K562 (cell line): ENCODE data around the gene TBX10. TPM values are rescaled to one million over a fixed set of nuclear protein-coding genes. Genes with fewer than 3 reads are reported as not detected.

Source experiments
- ATAC-seq: fragments of 200-7000 bp; cut with Tn5 transposase; 3 replicates; pipeline ENCODE4 v1.9.1; 2020; ENCODE audit warnings: moderate library complexity
- BruUV-seq: library from RNA; stranded (reverse); fragments of 400-500 nt; replicated peaks from 2 replicates; lab custom pipeline; 2021; lab: Mats Ljungman, UMichigan
- CTCF ChIA-PET: fragments of 300-600 bp; formaldehyde crosslinking; extraction: SDS; loops from one replicate; lab custom pipeline; 2021; ENCODE audit warnings: low intra/inter-chr PET ratio; lab: Yijun Ruan, JAX
- POLR2A ChIA-PET: fragments of 300-600, 350-650 bp; sonication (Branson Sonifier 250); formaldehyde crosslinking; extraction: SDS; loops from one replicate; lab custom pipeline; 2021; ENCODE audit warnings: antibody characterized with exemption, inconsistent platforms; lab: Yijun Ruan, JAX
- DNase-seq, 4 experiments: peaks; one replicate each; pipeline versions ENCODE4 v3.0.0 to v3.0.0-alpha.2; 2011 to 2018; ENCODE audit warnings: low spot score in 3 of 4, mixed read lengths in 3 of 4; ENCODE audit errors: extremely low read depth in 1 of 4
- FAIRE-seq: peaks from 2 replicates; lab custom pipeline; 2011; peaks lifted over from hg19 to GRCh38; lab: Jason Lieb, UNC
- H2AFZ ChIP-seq: 2 replicates; pipeline ENCODE4 v1.6.0; 2011; ENCODE audit warnings: low read depth, low read length, control low read depth, inconsistent platforms
- H3K27ac ChIP-seq: fragments of 200-600 bp; 3 replicates; pipeline ENCODE4 v1.8.0; 2011; ENCODE audit warnings: low read depth, mild to moderate bottlenecking, control low read depth, inconsistent platforms, low read length, moderate library complexity, mixed read lengths; ENCODE audit errors: extremely low read depth
- H3K27me3 ChIP-seq, 2 experiments: fragments of 300-600 bp in 1 of 2; 2 replicates in 1 of 2; 3 replicates in 1 of 2; pipeline versions ENCODE4 v1.6.0 to v1.8.0; 2011; ENCODE audit warnings: inconsistent platforms in 2 of 2, low read length in 2 of 2, mild to moderate bottlenecking in 1 of 2, mixed read lengths in 1 of 2, moderate library complexity in 1 of 2; ENCODE audit not compliant: control insufficient read depth in 2 of 2, insufficient read depth in 2 of 2
- H3K36me3 ChIP-seq: fragments of 300-600 bp; 3 replicates; pipeline ENCODE4 v1.8.0; 2011; ENCODE audit warnings: mild to moderate bottlenecking, low read length, inconsistent platforms; ENCODE audit not compliant: control insufficient read depth, insufficient read depth
- H3K4me1 ChIP-seq, 2 experiments: fragments of 200-600 bp in 1 of 2; replicated peaks in 1 of 2; 2 replicates in 1 of 2; 3 replicates in 1 of 2; pipeline versions ENCODE4 v1.5.1 to v1.8.0; 2011; ENCODE audit warnings: inconsistent platforms in 2 of 2, low read length in 2 of 2, mild to moderate bottlenecking in 1 of 2, mixed read lengths in 1 of 2, moderate library complexity in 1 of 2; ENCODE audit not compliant: control insufficient read depth in 2 of 2, insufficient read depth in 2 of 2
- H3K4me2 ChIP-seq: 2 replicates; pipeline ENCODE4 v1.6.1; 2011; ENCODE audit warnings: low read length, control low read depth, inconsistent platforms, mixed read lengths; ENCODE audit not compliant: insufficient read depth
- H3K4me3 ChIP-seq: fragments of 200-600 bp; sonication (generic), shearing (Covaris generic); 2 replicates; pipeline ENCODE4 v1.5.1; 2016; ENCODE audit warnings: control low read depth, inconsistent platforms
- H3K79me2 ChIP-seq: fragments of 200-600 bp; 3 replicates; pipeline ENCODE4 v1.8.0; 2011; ENCODE audit warnings: low read length, inconsistent platforms; ENCODE audit not compliant: control insufficient read depth, insufficient read depth
- H3K9ac ChIP-seq, 2 experiments: 2 replicates each; pipeline versions ENCODE4 v1.6.0 to v1.6.1; 2011; ENCODE audit warnings: low read depth in 2 of 2, low read length in 2 of 2, control low read depth in 1 of 2, inconsistent platforms in 1 of 2, mild to moderate bottlenecking in 1 of 2, mixed read lengths in 1 of 2; ENCODE audit not compliant: insufficient read depth in 1 of 2
- H3K9me1 ChIP-seq: one replicate; pipeline ENCODE4 v1.6.0; 2011; ENCODE audit warnings: inconsistent platforms, mild to moderate bottlenecking, low read length, moderate library complexity; ENCODE audit not compliant: control insufficient read depth, insufficient read depth
- H3K9me3 ChIP-seq: replicated peaks from 2 replicates; pipeline ENCODE4 v1.5.1; 2011; ENCODE audit warnings: low read depth, low read length, inconsistent platforms; ENCODE audit not compliant: control insufficient read depth, insufficient read depth
- H4K20me1 ChIP-seq: replicated peaks from 2 replicates; pipeline ENCODE4 v1.6.1; 2011; ENCODE audit warnings: low read length, inconsistent platforms, mixed read lengths; ENCODE audit not compliant: control insufficient read depth, insufficient read depth
- ARID2 ChIP-seq: fragments of 450-650 bp; IDR thresholded peaks from 2 replicates; pipeline ENCODE4 v1.6.1; 2017; ENCODE audit warnings: antibody characterized with exemption, mild to moderate bottlenecking
- BCOR ChIP-seq: fragments of 450-650 bp; IDR thresholded peaks from 2 replicates; pipeline ENCODE4 v1.6.1; 2016
- CCAR2 ChIP-seq: fragments of 200-400 bp; formaldehyde crosslinking; IDR thresholded peaks from 2 replicates; pipeline ENCODE4 v1.6.1; 2017; ENCODE audit warnings: mild to moderate bottlenecking, low read depth, low read length
- E2F5 ChIP-seq: sonication (generic); formaldehyde crosslinking; IDR thresholded peaks from 2 replicates; pipeline ENCODE4 v1.8.0; 2022; ENCODE audit warnings: mild to moderate bottlenecking, missing genetic modification reagents
- ETV5 ChIP-seq: sonication (generic); formaldehyde crosslinking; IDR thresholded peaks from 2 replicates; pipeline ENCODE4 v1.4.0; 2020; ENCODE audit warnings: low read depth, mild to moderate bottlenecking, missing genetic modification reagents
- FUS ChIP-seq: fragments of 200-400 bp; formaldehyde crosslinking; optimal IDR thresholded peaks from 2 replicates; pipeline ENCODE3; 2017; ENCODE audit warnings: low read depth, low read length
- HIVEP1 ChIP-seq: fragments of 250-450 bp; sonication (Bioruptor Pico); IDR thresholded peaks from 2 replicates; pipeline ENCODE4 v1.4.0; 2020; ENCODE audit warnings: mild to moderate bottlenecking
- KDM2B ChIP-seq: fragments of 250-450 bp; sonication (Bioruptor Pico); IDR thresholded peaks from 2 replicates; pipeline ENCODE4 v1.8.0; 2021; ENCODE audit warnings: mild to moderate bottlenecking, moderate library complexity
- NBN ChIP-seq: fragments of 450-650 bp; IDR thresholded peaks from 2 replicates; pipeline ENCODE4 v1.6.1; 2016; ENCODE audit warnings: low read depth, mild to moderate bottlenecking
- PHF21A ChIP-seq: fragments of 450-650 bp; IDR thresholded peaks from 2 replicates; pipeline ENCODE4 v1.6.1; 2017; ENCODE audit warnings: low read depth, borderline replicate concordance
- PPARD ChIP-seq: fragments of 250-450 bp; sonication (Bioruptor Pico); IDR thresholded peaks from 2 replicates; pipeline ENCODE4 v1.8.0; 2022; ENCODE audit warnings: inconsistent platforms, mild to moderate bottlenecking, moderate library complexity
- PRDM10 ChIP-seq: fragments of 450-650 bp; IDR thresholded peaks from 2 replicates; pipeline ENCODE4 v1.6.1; 2018; ENCODE audit not compliant: partially characterized antibody
- RFX5 ChIP-seq: IDR thresholded peaks from 2 replicates; pipeline ENCODE4 v1.6.1; 2011; ENCODE audit warnings: low read depth, mild to moderate bottlenecking, improper control_type of control experiment, low read length
- SIN3A ChIP-seq, 2 experiments: fragments of 150-350 bp in 1 of 2; IDR thresholded peaks; 2 replicates each; pipeline ENCODE4 v1.6.1; 2011 to 2016; ENCODE audit warnings: borderline replicate concordance in 2 of 2, low read depth in 2 of 2, low read length in 2 of 2, mild to moderate bottlenecking in 2 of 2, moderate library complexity in 2 of 2; ENCODE audit not compliant: control insufficient read depth in 1 of 2
- SRSF3 ChIP-seq: fragments of 200-400 bp; formaldehyde crosslinking; IDR thresholded peaks from 2 replicates; pipeline ENCODE4 v1.6.1; 2016; ENCODE audit warnings: mild to moderate bottlenecking, low read length, moderate library complexity; ENCODE audit not compliant: insufficient read depth
- TAF15 ChIP-seq: fragments of 200-400 bp; formaldehyde crosslinking; IDR thresholded peaks from 2 replicates; pipeline ENCODE4 v1.6.1; 2017; ENCODE audit warnings: mild to moderate bottlenecking, low read depth, low read length, moderate library complexity
- TCF15 ChIP-seq: fragments of 250-450 bp; sonication (Bioruptor Pico); IDR thresholded peaks from 2 replicates; pipeline ENCODE4 v1.8.0; 2022; ENCODE audit warnings: moderate library complexity, mild to moderate bottlenecking, inconsistent platforms
- ZKSCAN1 ChIP-seq: fragments of 150-350 bp; IDR thresholded peaks from 2 replicates; pipeline ENCODE4 v1.6.1; 2016; ENCODE audit warnings: low read depth, low read length
- ZNF695 ChIP-seq: fragments of 450-650 bp; formaldehyde crosslinking; IDR thresholded peaks from 2 replicates; pipeline ENCODE4 v1.4.0; 2020; ENCODE audit warnings: mild to moderate bottlenecking, moderate library complexity
- WGBS: fragments of 100-300 bp; shearing (Covaris generic); methylation state at CpG from one replicate; pipeline ENCODE4 v1.1.6; 2016; ENCODE audit warnings: low coverage, mixed read lengths; ENCODE audit not compliant: insufficient coverage; ENCODE audit errors: missing lambda C conversion rate; 5-methylcytosine and 5-hydroxymethylcytosine counted together
- in situ Hi-C: fragments of 300-500 bp; cut with MboI; formaldehyde crosslinking; loops from 4 replicates; pipeline ENCODE4 v1.15.0; 2018; ENCODE audit warnings: inconsistent platforms, mixed read lengths
- intact Hi-C: fragments of 100-400 bp; cut with micrococcal nuclease; formaldehyde crosslinking; loops from 2 replicates; pipeline ENCODE4 v1.14.2; 2022
- polyA plus RNA-seq, 8 experiments: library from polyadenylated mRNA; depleted of rRNA in 4 of 8; stranded (reverse) in 5 of 8; unstranded in 3 of 8; fragments of >200 nt; fragmentation: Nextera tagmentation in 2 of 8; fragmentation: Illumina TruSeq in 1 of 8; extraction: Ambion mirVana in 2 of 8; extraction: Trizol in 1 of 8; gene quantifications; 2 replicates each; pipeline versions ENCODE4 v1.2.1 to v1.2.3, GENCODE V29; 2011 to 2014; ENCODE audit warnings: inconsistent platforms in 1 of 8, missing spikeins in 1 of 8
- total RNA-seq, 7 experiments: library from RNA; depleted of rRNA in 6 of 7; stranded (reverse); fragments of >200 nt in 6 of 7; fragmentation: Illumina TruSeq in 2 of 7; extraction: Trizol in 2 of 7; gene quantifications; 2 replicates each; pipeline versions ENCODE4 v1.2.1 to v1.2.3, GENCODE V29; 2011 to 2021; ENCODE audit warnings: low replicate concordance in 1 of 7

TBX10 gene
- total and polyA plus RNA-seq, 9 of the 15 experiments (the other 6 are each of a cell fraction or from before 2014, with no cell fraction given): not detected

- H3K4me1 ChIP-seq: peaks cover 0 to 5% of the 10 kb centered on the region in 2 experiments; a peak in 1 of 5 replicates
- DNase-seq: no peak
- peaks cover 28 to 40% of the 10 kb centered on the region in 2 experiments; a peak in 4 of 5 replicates for H3K27me3 ChIP-seq
- FAIRE-seq: no peak
- ChIA-PET POLR2A (interaction anchor here (0.5 kb wide), 1 partner anchor 43 kb away, joined by 3 read pairs; no protein-coding TSS in a partner anchor), CTCF (no interaction called here)
- BruUV-seq: no TSS peak
- no peak overlapping the region for H3K4me3 ChIP-seq
- no peak overlapping the region for H3K27ac ChIP-seq
- peaks cover 4% of the 10 kb centered on the region; the same call in 1 of the 2 replicates for H4K20me1 ChIP-seq
- H3K9me1 ChIP-seq: no peaks in the 10 kb centered on the region
- 2% methylated on average over 12 of the region's 12 CpGs for WGBS
- H2AFZ ChIP-seq: no peak overlapping the region
- no peaks in the 10 kb centered on the region for H3K9me3 ChIP-seq
- in situ Hi-C loops (no loop called here), intact Hi-C loops (no loop called here)
- H3K36me3 ChIP-seq: no peaks in the 10 kb centered on the region
- no peak overlapping the region for H3K4me2 ChIP-seq
- ATAC-seq: no peak
- no peaks in the 10 kb centered on the region for H3K79me2 ChIP-seq
- no peak overlapping the region for H3K9ac ChIP-seq
- TF ChIP-seq ZKSCAN1: no peak
- no peak for TF ChIP-seq HIVEP1 (CRISPR knock-in tag)
- no peak for TF ChIP-seq TAF15
- TF ChIP-seq ZNF695 (CRISPR knock-in tag): no peak
- no peak for TF ChIP-seq SIN3A (IDR thresholded peaks at IDR 0.05; ENCODE audit: borderline replicate concordance in 2 of 2, control insufficient read depth in 1 of 2, low read depth in 2 of 2, low read length in 2 of 2)
- no peak for TF ChIP-seq PPARD (CRISPR knock-in tag)
- TF ChIP-seq TCF15 (CRISPR knock-in tag): no peak
- peak; percentile 65; the same call in 1 of the 2 replicates for TF ChIP-seq BCOR
- TF ChIP-seq PRDM10: no peak
- TF ChIP-seq ETV5 (CRISPR knock-in tag): no peak
- no peak for TF ChIP-seq CCAR2
- TF ChIP-seq RFX5: no peak
- no peak for TF ChIP-seq FUS
- TF ChIP-seq SRSF3: no peak
- TF ChIP-seq ARID2: no peak
- no peak for TF ChIP-seq PHF21A
- no peak for TF ChIP-seq E2F5 (CRISPR knock-in tag)
- TF ChIP-seq NBN: no peak
- no peak for TF ChIP-seq KDM2B
Measured at GRCh38 chr11:67675058-67675747, 35.6 kb upstream of the TBX10 start.
